ENCODE data around the gene SLC35D1. TPM values are rescaled to one million over a fixed set of nuclear protein-coding genes. Genes with fewer than 3 reads are reported as not detected.

SLC35D1 gene
- total RNA-seq, 2 donors from 2014 or later: 48.1 to 75.9 TPM

DNA sequence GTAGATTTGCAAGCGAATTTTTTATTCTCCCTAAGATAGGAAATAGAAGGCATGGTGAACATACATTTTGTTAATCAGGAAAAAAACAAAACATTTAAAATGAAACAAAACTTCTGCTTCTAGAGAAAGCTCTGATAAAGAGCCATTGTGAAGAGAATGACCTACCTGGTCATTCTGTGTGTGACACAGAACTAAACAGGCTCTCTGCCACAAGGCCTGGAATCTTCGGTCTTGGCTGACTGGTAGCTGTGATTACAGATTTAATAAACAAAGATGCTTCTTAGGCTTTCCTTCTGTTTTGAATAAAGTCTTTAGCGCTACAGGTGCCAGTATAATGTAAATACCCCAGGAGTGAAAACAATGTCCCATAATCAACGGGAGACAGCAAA, 22.1 kb downstream of the SLC35D1 start:
- intact Hi-C loops (cut with DNase I): no loop called here
- Histone ChIP-seq H3K4me1 (no peaks in the 10 kb centered on the region), H3K27ac (no peak overlapping the region), H3K27me3 (no peaks in the 10 kb centered on the region), H3K4me3 (no peak overlapping the region), H3K9me3 (no peaks in the 10 kb centered on the region), H3K9ac (ENCODE audit: low read depth in 2 of 2, low read length in 2 of 2) (no peak overlapping the region), H3K36me3 (no peaks in the 10 kb centered on the region)
- TF ChIP-seq, protein P1, sequence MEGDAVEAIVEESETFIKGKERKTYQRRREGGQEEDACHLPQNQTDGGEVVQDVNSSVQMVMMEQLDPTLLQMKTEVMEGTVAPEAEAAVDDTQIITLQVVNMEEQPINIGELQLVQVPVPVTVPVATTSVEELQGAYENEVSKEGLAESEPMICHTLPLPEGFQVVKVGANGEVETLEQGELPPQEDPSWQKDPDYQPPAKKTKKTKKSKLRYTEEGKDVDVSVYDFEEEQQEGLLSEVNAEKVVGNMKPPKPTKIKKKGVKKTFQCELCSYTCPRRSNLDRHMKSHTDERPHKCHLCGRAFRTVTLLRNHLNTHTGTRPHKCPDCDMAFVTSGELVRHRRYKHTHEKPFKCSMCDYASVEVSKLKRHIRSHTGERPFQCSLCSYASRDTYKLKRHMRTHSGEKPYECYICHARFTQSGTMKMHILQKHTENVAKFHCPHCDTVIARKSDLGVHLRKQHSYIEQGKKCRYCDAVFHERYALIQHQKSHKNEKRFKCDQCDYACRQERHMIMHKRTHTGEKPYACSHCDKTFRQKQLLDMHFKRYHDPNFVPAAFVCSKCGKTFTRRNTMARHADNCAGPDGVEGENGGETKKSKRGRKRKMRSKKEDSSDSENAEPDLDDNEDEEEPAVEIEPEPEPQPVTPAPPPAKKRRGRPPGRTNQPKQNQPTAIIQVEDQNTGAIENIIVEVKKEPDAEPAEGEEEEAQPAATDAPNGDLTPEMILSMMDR (IDR thresholded peaks at IDR 0.05): no peak
- no peak for DNase-seq

DNA sequence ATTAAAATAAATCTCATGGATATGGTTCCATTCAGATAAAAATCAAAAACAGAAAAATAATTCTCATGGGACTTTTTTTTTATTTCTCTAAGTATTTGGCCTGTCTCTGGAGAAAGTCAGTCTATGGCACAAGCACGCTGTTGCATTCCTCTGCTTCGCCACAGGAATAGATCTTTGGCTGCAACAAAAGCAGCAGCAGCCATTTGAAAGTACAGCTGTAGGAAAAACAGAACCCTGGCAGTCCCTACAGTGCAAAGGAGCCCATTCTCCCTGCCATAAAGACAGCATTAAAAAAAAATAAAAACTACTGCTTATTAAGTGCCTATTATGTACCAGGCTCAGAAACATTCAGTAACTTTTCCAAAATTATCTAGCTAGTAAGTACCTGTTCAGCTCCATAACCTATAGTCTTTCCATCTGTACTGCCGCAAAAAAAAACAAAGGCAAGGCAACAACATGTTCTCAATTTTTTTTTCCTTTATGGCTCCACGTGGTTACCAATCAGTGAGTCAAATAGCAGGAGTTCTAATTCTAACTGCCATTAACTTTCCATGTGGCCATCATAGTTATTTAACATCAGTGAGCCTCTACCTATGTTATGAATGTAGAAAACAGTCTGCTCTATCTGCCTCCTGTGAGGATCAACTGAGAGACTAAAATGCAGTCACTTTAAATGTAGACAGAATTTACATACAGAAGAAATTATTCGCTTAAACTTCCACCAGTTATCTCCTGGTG, 22.7 kb downstream of the SLC35D1 start:
- H3K36me3 ChIP-seq: no peaks in the 10 kb centered on the region
- no peak for DNase-seq
- H3K27ac ChIP-seq: no peak overlapping the region
- H3K9ac ChIP-seq (ENCODE audit: low read depth in 2 of 2, low read length in 2 of 2): no peak overlapping the region
- intact Hi-C loops (cut with DNase I): no loop called here
- no peaks in the 10 kb centered on the region for H3K9me3 ChIP-seq
- H3K4me3 ChIP-seq: no peak overlapping the region
- no peaks in the 10 kb centered on the region for H3K27me3 ChIP-seq
- TF ChIP-seq, protein P1 (IDR thresholded peaks at IDR 0.05): no peak
- H3K4me1 ChIP-seq: no peaks in the 10 kb centered on the region

DNA sequence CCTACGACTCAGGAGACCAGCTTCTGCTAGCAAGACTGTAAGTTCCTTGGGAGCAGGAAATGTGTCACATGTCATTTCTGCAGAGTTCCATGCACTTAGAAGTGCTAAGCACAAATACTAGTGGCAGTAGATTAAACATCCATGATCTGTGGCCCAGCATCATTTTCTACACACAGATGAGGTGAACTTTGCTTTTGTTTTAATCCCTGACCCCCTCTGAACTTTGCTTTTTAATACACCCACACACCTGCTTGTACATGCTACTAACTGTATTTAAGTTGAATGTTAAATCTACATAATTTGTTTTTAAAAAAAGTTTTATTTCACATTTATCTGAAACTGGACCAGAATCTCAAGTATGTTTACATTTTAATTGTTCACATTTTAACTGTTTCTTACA, 24.5 kb downstream of the SLC35D1 start:
- H3K4me3 ChIP-seq: no peak overlapping the region
- DNase-seq: no peak
- intact Hi-C loops (cut with DNase I): no loop called here
- H3K4me1 ChIP-seq: no peaks in the 10 kb centered on the region
- H3K27ac ChIP-seq: no peak overlapping the region
- H3K36me3 ChIP-seq: no peaks in the 10 kb centered on the region
- no peak overlapping the region for H3K9ac ChIP-seq (ENCODE audit: low read depth in 2 of 2, low read length in 2 of 2)
- no peaks in the 10 kb centered on the region for H3K27me3 ChIP-seq
- TF ChIP-seq, protein P1 (IDR thresholded peaks at IDR 0.05): no peak
- no peaks in the 10 kb centered on the region for H3K9me3 ChIP-seq

DNA sequence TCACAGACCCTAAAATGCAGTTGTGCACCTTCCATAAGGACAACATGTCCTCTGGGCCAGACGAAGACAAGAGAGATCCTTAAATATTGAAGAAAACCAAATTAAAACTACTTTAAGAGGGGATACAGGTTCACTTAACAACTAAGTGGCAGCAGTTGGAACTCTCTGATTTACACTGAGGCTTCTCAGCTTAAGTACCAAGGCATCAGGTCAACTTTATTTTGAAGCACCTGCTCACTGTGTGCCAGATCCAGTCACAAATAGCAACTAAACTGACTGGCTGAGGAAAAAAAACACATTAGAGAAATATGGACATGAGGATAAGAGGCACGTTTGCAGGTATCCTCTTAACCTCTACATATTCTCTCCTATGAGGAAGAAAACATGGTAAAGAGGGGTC, 33.2 kb downstream of the SLC35D1 start:
- no peaks in the 10 kb centered on the region for H3K36me3 ChIP-seq
- DNase-seq: no peak

DNA sequence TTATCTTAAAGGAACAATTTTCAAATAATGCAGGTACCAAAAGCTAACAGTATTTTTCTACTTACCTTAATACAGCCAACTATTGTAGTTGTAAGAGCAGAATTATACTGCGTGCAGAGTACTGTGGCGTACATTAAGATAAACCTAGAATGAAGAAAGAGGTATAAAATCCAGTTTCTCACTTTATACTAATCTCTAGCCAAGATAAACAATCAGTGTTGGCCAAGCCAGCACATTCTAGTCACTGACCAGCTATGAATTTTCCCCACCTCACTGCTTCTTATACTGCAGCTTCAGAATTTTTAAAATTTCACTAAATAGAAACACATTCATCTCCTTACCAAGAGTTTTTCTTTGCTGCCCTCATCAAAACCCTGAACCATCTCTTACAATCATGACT, 33.6 kb downstream of the SLC35D1 start:
- H3K36me3 ChIP-seq: no peaks in the 10 kb centered on the region
- H3K4me3 ChIP-seq: no peak overlapping the region
- no peak overlapping the region for H3K9ac ChIP-seq (ENCODE audit: low read depth in 2 of 2, low read length in 2 of 2)
- TF ChIP-seq, protein P1 (IDR thresholded peaks at IDR 0.05): no peak
- no peaks in the 10 kb centered on the region for H3K9me3 ChIP-seq
- H3K27ac ChIP-seq: no peak overlapping the region
- intact Hi-C loops (cut with DNase I): no loop called here
- H3K4me1 ChIP-seq: no peaks in the 10 kb centered on the region
- no peaks in the 10 kb centered on the region for H3K27me3 ChIP-seq
- DNase-seq: no peak

More for the DNA sequence above, 33.2 kb downstream of the SLC35D1 start:
- Histone ChIP-seq H3K9ac (ENCODE audit: low read depth in 2 of 2, low read length in 2 of 2) (no peak overlapping the region), H3K9me3 (no peaks in the 10 kb centered on the region), H3K27ac (no peak overlapping the region), H3K4me1 (no peaks in the 10 kb centered on the region), H3K4me3 (no peak overlapping the region), H3K27me3 (no peaks in the 10 kb centered on the region)
- TF ChIP-seq, protein P1 (IDR thresholded peaks at IDR 0.05): no peak
- intact Hi-C loops (cut with DNase I): no loop called here
